ENCODE data around the gene SMIM28.

DNA sequence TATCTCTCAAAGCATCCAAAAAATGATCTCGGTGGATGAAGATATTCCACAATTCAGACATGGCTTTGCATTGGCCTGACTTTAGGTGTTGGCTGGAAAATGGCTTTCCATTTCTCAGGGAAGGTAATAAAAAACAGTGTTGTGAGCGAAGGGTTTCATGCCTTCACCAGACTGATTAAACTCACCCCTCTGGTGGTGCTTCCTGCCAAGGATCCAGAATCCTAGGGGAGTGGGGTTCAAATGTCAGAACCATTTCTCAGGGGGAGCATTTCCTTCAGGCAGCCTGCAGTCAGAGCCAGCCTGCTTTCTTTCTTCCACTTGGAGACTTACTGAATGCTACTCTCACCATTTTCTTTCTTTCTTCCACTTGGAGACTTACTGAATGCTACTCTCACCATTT lies 45.7 kb upstream of the SMIM28 start:
- TF ChIP-seq, protein P1, sequence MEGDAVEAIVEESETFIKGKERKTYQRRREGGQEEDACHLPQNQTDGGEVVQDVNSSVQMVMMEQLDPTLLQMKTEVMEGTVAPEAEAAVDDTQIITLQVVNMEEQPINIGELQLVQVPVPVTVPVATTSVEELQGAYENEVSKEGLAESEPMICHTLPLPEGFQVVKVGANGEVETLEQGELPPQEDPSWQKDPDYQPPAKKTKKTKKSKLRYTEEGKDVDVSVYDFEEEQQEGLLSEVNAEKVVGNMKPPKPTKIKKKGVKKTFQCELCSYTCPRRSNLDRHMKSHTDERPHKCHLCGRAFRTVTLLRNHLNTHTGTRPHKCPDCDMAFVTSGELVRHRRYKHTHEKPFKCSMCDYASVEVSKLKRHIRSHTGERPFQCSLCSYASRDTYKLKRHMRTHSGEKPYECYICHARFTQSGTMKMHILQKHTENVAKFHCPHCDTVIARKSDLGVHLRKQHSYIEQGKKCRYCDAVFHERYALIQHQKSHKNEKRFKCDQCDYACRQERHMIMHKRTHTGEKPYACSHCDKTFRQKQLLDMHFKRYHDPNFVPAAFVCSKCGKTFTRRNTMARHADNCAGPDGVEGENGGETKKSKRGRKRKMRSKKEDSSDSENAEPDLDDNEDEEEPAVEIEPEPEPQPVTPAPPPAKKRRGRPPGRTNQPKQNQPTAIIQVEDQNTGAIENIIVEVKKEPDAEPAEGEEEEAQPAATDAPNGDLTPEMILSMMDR (IDR thresholded peaks at IDR 0.05; ENCODE audit: low read length) = no peak
- TF ChIP-seq EZH2phosphoT487 (IDR thresholded peaks at IDR 0.05; ENCODE audit: low read length) = no peak

Measured in MM.1S (cell line).